Keratinocyte (primary cell): ENCODE measurements around the gene CINP. TPM values are rescaled to one million over a fixed set of nuclear protein-coding genes. Genes with fewer than 3 reads are reported as not detected.

ENCODE experiments used
- DNase-seq: peaks from one replicate; pipeline ENCODE4 v3.0.0-alpha.2; 2011; ENCODE audit warnings: low read depth, missing footprints, low spot score
- FAIRE-seq: peaks from 2 replicates; lab custom pipeline; 2011; peaks lifted over from hg19 to GRCh38; lab: Jason Lieb, UNC
- H2AFZ ChIP-seq: 2 replicates; pipeline ENCODE4 v1.6.0; 2012; ENCODE audit warnings: low read length, control low read depth, inconsistent platforms; ENCODE audit not compliant: control insufficient read depth
- H3K27ac ChIP-seq: 2 replicates; pipeline ENCODE4 v1.5.1; 2011; ENCODE audit warnings: low read length; ENCODE audit not compliant: control insufficient read depth, insufficient read depth
- H3K27me3 ChIP-seq: 3 replicates; pipeline ENCODE4 v1.6.0; 2011; ENCODE audit warnings: low read length; ENCODE audit not compliant: control insufficient read depth, insufficient read depth; ENCODE audit errors: extremely low read depth
- H3K36me3 ChIP-seq, 2 experiments: 2 replicates in 1 of 2; 3 replicates in 1 of 2; pipeline ENCODE4 v1.5.1; 2011; ENCODE audit warnings: low read length in 2 of 2, mild to moderate bottlenecking in 1 of 2; ENCODE audit not compliant: control insufficient read depth in 2 of 2, insufficient read depth in 2 of 2; ENCODE audit errors: extremely low read depth in 1 of 2
- H3K4me1 ChIP-seq: 3 replicates; pipeline ENCODE4 v1.5.1; 2011; ENCODE audit warnings: low read length; ENCODE audit not compliant: control insufficient read depth, insufficient read depth; ENCODE audit errors: extremely low read depth
- H3K4me2 ChIP-seq: 3 replicates; pipeline ENCODE4 v1.6.0; 2011; ENCODE audit warnings: low read depth, low read length; ENCODE audit not compliant: control insufficient read depth, insufficient read depth; ENCODE audit errors: extremely low read depth
- H3K4me3 ChIP-seq, 3 experiments: fragments of 200-600 bp in 1 of 3; sonication (generic) in 1 of 3; 2 replicates in 2 of 3; 3 replicates in 1 of 3; pipeline ENCODE4 v1.5.1; 2011 to 2016; ENCODE audit warnings: low read length in 3 of 3, mild to moderate bottlenecking in 3 of 3, control low read depth in 2 of 3, inconsistent platforms in 1 of 3, low read depth in 1 of 3, mixed read lengths in 1 of 3, mixed run types in 1 of 3, moderate library complexity in 1 of 3; ENCODE audit not compliant: control insufficient read depth in 2 of 3, insufficient read depth in 2 of 3; ENCODE audit errors: extremely low read depth in 1 of 3
- H3K79me2 ChIP-seq: 2 replicates; pipeline ENCODE4 v1.6.0; 2012; ENCODE audit warnings: low read length; ENCODE audit not compliant: control insufficient read depth, insufficient read depth
- H3K9ac ChIP-seq: 3 replicates; pipeline ENCODE4 v1.6.0; 2011; ENCODE audit warnings: low read length; ENCODE audit not compliant: control insufficient read depth, insufficient read depth; ENCODE audit errors: extremely low read depth
- H3K9me1 ChIP-seq: 3 replicates; pipeline ENCODE4 v1.6.0; 2011; ENCODE audit warnings: low read length; ENCODE audit not compliant: control insufficient read depth, insufficient read depth; ENCODE audit errors: extremely low read depth
- H3K9me3 ChIP-seq: 2 replicates; pipeline ENCODE4 v1.5.1; 2012; ENCODE audit warnings: low read depth, low read length; ENCODE audit not compliant: control insufficient read depth
- H4K20me1 ChIP-seq: 3 replicates; pipeline ENCODE4 v1.6.0; 2011; ENCODE audit warnings: low read length; ENCODE audit not compliant: control insufficient read depth, insufficient read depth; ENCODE audit errors: extremely low read depth
- EZH2 ChIP-seq: IDR thresholded peaks from one replicate; pipeline ENCODE4 v1.6.1; 2012; ENCODE audit warnings: inconsistent platforms, mild to moderate bottlenecking, low read length, moderate library complexity
- dilution Hi-C: fragments of 300-500 bp; cut with MboI; formaldehyde crosslinking; loops from one replicate; pipeline ENCODE4 v1.7.0; 2020; ENCODE audit warnings: low sequenced_read_pairs; ENCODE audit not compliant: extremely low pct_ligation_motif_present
- polyA plus RNA-seq, 5 experiments: library from polyadenylated mRNA; depleted of rRNA in 3 of 5; stranded (reverse) in 3 of 5; stranded (forward) in 1 of 5; unstranded in 1 of 5; fragments of >200 nt; gene quantifications; 1 replicate in 1 of 5; 2 replicates in 3 of 5; 3 replicates in 1 of 5; pipeline versions ENCODE4 v1.2.1 to v1.2.3, GENCODE V29; 2011 to 2012; ENCODE audit warnings: missing spikeins in 2 of 5, low read depth in 1 of 5, low replicate concordance in 1 of 5
- TF ChIP-seq, protein P1 (sequence below), 3 experiments: IDR thresholded peaks in 1 of 3; conservative IDR thresholded peaks in 1 of 3; optimal IDR thresholded peaks in 1 of 3; 2 replicates in 2 of 3; 3 replicates in 1 of 3; pipeline versions ENCODE3 to v1.5.1; 2011; ENCODE audit warnings: low read length in 3 of 3, mild to moderate bottlenecking in 3 of 3, moderate library complexity in 2 of 3, control low read depth in 1 of 3, inconsistent platforms in 1 of 3; ENCODE audit not compliant: insufficient read depth in 2 of 3; ENCODE audit errors: extremely low read depth in 1 of 3

CINP gene
- polyA plus RNA-seq, 1 donor (not counting 4 experiments of a cell fraction or from before 2014, with no cell fraction given) = 49.3 TPM

DNA sequence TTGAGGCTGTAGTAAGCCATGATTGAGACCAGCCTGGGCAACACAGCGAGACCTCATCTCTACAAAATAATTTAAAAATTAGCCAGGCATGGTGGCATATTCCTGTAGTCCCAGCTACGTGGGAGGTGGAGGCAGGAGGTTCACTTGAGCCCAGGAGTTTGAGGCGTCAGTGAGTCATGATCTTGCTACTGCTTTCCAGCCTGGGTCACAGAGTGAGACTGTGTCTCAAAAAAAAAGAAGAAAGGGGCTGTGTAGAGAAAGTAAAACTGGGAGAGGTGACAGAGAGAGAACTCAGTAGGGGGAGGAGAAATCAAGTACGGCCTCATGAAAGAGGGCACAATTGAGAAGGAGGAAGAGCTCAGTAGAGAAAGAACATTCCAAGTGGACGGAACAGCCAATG is 12.4 kb upstream of the CINP start:
- H3K9me1 ChIP-seq = no peaks in the 10 kb centered on the region
- H3K4me3 ChIP-seq = no peak overlapping the region
- no peak overlapping the region for H3K27ac ChIP-seq
- TF ChIP-seq, protein P1, sequence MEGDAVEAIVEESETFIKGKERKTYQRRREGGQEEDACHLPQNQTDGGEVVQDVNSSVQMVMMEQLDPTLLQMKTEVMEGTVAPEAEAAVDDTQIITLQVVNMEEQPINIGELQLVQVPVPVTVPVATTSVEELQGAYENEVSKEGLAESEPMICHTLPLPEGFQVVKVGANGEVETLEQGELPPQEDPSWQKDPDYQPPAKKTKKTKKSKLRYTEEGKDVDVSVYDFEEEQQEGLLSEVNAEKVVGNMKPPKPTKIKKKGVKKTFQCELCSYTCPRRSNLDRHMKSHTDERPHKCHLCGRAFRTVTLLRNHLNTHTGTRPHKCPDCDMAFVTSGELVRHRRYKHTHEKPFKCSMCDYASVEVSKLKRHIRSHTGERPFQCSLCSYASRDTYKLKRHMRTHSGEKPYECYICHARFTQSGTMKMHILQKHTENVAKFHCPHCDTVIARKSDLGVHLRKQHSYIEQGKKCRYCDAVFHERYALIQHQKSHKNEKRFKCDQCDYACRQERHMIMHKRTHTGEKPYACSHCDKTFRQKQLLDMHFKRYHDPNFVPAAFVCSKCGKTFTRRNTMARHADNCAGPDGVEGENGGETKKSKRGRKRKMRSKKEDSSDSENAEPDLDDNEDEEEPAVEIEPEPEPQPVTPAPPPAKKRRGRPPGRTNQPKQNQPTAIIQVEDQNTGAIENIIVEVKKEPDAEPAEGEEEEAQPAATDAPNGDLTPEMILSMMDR (optimal IDR thresholded peaks at IDR 0.05 in 1 of 3, IDR thresholded peaks at IDR 0.05 in 1 of 3, conservative IDR thresholded peaks at IDR 0.05 in 1 of 3; ENCODE audit: extremely low read depth in 1 of 3, insufficient read depth in 2 of 3, low read length in 3 of 3) = no peak
- no peak for TF ChIP-seq EZH2
- no peaks in the 10 kb centered on the region for H3K9me3 ChIP-seq
- FAIRE-seq (no peak), DNase-seq (no peak)
- H3K4me1 ChIP-seq = no peaks in the 10 kb centered on the region
- H3K9ac ChIP-seq = no peak overlapping the region
- no peaks in the 10 kb centered on the region for H4K20me1 ChIP-seq
- dilution Hi-C loops = no loop called here
- no peaks in the 10 kb centered on the region for H3K27me3 ChIP-seq
- no peak overlapping the region for H3K4me2 ChIP-seq
- peaks cover 7% of the 10 kb centered on the region for H3K79me2 ChIP-seq
- peaks cover 3 to 4% of the 10 kb centered on the region in 2 experiments for H3K36me3 ChIP-seq
- no peak overlapping the region for H2AFZ ChIP-seq

DNA sequence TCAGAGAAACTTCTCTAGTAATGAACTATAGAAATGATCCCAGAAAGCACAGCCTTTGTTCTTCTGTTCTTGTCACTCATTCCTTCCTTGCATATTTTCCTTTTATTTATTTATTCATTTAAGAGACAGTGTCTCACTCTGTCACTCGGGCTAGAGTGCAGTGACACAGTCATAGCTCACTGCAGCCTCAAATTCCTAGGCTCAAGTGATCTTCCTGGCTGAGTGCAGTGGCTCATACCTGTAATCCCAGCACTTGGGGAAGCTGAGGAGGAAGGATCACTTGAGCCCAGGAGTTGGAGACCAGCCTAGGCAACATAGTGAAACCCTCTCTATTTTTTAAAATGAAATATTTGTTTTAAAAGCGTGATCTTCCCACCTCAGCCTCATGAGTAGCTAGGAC is 11.6 kb upstream of the CINP start:
- FAIRE-seq = no peak
- no peaks in the 10 kb centered on the region for H3K9me1 ChIP-seq

More for the DNA sequence above, 11.6 kb upstream of the CINP start:
- TF ChIP-seq EZH2 = no peak
- TF ChIP-seq, protein P1 (optimal IDR thresholded peaks at IDR 0.05 in 1 of 3, IDR thresholded peaks at IDR 0.05 in 1 of 3, conservative IDR thresholded peaks at IDR 0.05 in 1 of 3; ENCODE audit: extremely low read depth in 1 of 3, insufficient read depth in 2 of 3, low read length in 3 of 3) = no peak
- no peak overlapping the region for H3K4me2 ChIP-seq
- no peaks in the 10 kb centered on the region for H4K20me1 ChIP-seq
- no peak overlapping the region for H3K27ac ChIP-seq
- no peak overlapping the region for H3K4me3 ChIP-seq
- H2AFZ ChIP-seq = no peak overlapping the region
- DNase-seq = no peak
- no peaks in the 10 kb centered on the region for H3K27me3 ChIP-seq
- H3K9me3 ChIP-seq = no peaks in the 10 kb centered on the region
- dilution Hi-C loops = no loop called here
- H3K4me1 ChIP-seq = no peaks in the 10 kb centered on the region
- peaks cover 2 to 4% of the 10 kb centered on the region in 2 experiments for H3K36me3 ChIP-seq
- peaks cover 7% of the 10 kb centered on the region for H3K79me2 ChIP-seq
- H3K9ac ChIP-seq = no peak overlapping the region
